ENCODE data around the gene RNF212.
"Not testable (repeated sequence)": the region's sequence is repeated elsewhere in the genome, so short reads cannot be mapped to it uniquely, and the experiment has no call there.

Gene RNF212

DNA sequence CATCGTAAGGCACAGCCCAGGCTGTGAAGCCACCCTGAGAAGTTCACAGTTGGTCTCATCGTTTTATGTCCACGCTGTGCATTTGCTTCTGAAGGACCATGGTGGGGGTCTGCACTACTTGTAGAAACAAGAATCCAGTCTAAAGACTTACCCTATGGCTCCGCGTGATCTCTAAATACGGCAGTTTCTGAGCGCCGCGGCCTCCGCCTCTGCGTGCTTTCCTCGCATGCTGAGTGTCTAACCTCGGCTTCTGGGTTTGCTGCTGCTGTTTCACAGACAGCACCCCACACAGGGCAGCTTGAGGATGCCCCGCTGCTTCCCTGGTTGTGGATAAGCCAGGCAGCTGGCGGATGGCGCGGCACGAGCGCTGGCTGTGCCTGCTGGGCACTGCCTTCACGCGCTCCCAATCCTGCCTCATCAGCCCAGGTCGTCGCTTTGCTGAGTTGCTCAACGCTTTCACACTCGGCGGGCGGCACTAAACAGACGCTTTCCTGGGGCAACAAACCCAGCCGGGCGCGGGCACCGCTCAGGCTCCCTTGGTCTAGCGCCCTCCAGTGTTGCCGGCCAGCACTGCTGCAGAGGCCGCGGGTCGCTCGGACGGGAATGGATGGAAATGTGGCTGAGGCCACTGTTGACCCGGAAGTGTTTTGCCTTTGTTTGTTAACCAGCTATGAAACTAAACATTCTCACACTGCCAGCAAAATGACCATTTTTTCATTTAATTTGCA is 62.7 kb downstream of the RNF212 start:
- no peak for TF ChIP-seq ZFX (IDR thresholded peaks at IDR 0.05)
- TF ChIP-seq, protein P1, sequence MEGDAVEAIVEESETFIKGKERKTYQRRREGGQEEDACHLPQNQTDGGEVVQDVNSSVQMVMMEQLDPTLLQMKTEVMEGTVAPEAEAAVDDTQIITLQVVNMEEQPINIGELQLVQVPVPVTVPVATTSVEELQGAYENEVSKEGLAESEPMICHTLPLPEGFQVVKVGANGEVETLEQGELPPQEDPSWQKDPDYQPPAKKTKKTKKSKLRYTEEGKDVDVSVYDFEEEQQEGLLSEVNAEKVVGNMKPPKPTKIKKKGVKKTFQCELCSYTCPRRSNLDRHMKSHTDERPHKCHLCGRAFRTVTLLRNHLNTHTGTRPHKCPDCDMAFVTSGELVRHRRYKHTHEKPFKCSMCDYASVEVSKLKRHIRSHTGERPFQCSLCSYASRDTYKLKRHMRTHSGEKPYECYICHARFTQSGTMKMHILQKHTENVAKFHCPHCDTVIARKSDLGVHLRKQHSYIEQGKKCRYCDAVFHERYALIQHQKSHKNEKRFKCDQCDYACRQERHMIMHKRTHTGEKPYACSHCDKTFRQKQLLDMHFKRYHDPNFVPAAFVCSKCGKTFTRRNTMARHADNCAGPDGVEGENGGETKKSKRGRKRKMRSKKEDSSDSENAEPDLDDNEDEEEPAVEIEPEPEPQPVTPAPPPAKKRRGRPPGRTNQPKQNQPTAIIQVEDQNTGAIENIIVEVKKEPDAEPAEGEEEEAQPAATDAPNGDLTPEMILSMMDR (conservative IDR thresholded peaks at IDR 0.05) = no peak; the same call in 1 of the 2 replicates
- no peak overlapping the region for H3K27ac ChIP-seq

GRCh38 chr4:1049591-1049905 is 63.8 kb downstream of the RNF212 start:
- H3K27ac ChIP-seq = no peak overlapping the region
- TF ChIP-seq, protein P1 (conservative IDR thresholded peaks at IDR 0.05) = no peak
- TF ChIP-seq ZFX (IDR thresholded peaks at IDR 0.05) = no peak

DNA sequence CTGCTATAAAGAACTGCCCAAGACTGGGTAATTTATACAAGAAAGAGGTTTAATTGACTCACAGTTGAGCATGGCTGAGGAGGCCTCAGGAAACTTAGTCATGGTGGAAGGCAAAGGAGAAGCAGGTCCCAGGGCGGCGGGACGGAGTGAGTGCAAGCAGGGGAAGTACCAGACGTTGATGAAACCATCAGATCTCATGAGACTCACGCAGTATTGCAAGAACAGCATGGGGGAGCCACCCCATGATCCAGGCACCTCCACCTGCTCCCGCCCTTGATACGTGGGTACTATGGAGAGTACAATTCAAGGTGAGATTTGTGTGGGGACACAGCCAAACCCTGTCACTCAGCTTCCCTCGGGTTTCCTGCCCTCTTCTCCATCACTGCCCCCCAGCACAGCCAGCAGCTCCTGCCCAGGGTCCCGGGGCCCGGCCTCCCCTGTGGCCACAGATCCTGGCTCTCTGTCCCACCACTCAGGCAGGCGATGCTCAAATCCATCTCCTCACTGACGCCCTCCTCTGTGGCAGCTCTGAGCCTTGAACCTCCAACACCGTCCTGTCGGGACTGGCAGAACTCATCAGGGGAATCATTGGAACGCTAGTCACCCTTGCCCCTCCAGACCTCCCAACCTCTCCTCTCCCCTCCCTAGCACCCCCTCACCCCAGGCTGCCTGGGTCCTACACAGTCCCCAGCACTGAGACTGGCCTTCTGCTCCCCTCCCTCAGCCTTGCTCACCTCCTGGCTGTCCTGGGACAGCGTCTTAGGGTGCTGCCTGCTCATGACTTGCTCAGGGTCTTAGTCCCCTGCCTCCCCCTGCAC is 64.4 kb downstream of the RNF212 start:
- TF ChIP-seq, protein P1 (conservative IDR thresholded peaks at IDR 0.05) = no peak
- TF ChIP-seq ZFX (IDR thresholded peaks at IDR 0.05) = no peak
- H3K27ac ChIP-seq = no peak overlapping the region

- TF ChIP-seq, protein P1 (conservative IDR thresholded peaks at IDR 0.05) = no peak
- no peak for TF ChIP-seq ZFX (IDR thresholded peaks at IDR 0.05)
These were observed 65.2 kb downstream of the RNF212 start for GRCh38 chr4:1047976-1048772.

GRCh38 chr4:1047106-1047975 is 66.0 kb downstream of the RNF212 start:
- TF ChIP-seq ZFX (IDR thresholded peaks at IDR 0.05) = no peak
- TF ChIP-seq, protein P1 (conservative IDR thresholded peaks at IDR 0.05) = no peak
- no peak overlapping the region for H3K27ac ChIP-seq

More at GRCh38 chr4:1047976-1048772, 65.2 kb downstream of the RNF212 start:
- H3K27ac ChIP-seq = no peak overlapping the region

DNA sequence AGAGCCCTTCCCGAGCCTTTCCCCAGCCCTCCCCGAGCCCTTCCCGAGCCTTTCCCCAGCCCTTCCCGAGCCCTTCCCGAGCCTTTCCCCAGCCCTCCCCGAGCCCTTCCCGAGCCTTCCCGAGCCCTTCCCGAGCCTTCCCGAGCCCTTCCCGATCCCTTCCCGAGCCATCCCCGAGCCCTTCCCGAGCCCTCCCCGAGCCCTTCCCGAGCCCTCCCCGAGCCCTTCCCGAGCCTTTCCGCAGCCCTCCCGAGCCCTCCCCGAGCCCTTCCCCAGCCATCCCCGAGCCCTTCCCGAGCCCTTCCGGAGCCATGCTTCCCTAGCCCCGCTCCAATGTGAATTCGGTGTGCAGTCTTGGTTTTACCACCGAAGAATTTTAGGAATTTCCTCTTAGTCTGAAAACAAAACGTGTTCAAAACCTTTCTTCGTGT is 66.8 kb downstream of the RNF212 start:
- not testable (repeated sequence) for H3K27ac ChIP-seq

DNA sequence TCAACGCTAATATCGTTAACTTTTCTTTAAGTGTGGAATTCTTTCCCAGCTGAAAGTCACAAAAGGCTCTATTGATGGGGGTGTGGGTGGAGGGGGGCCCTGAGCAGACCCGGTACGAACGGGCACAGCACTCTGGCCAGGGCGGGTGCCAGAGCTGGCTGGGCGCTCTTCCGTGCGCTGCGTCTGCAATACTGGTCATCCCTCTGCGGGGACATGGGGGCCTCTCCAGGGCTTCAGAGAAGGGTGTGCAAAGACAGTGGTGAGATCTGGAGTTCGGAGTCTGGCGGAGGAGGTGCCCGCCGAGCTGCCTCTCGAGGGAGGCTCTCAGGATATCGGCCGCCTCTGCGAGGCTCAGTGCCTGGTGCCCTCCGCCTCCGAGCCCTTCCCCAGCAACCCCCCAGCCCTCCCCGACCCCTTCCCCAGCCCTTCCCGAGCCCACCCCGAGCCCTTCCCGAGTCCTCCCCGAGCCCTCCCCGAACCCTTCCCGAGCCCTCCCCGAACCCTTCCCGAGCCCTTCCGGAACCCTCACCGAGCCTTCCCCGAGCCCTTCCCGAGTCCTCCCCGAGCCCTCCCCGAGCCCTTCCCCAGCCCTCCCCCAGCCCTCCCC is 67.7 kb downstream of the RNF212 start:
- H3K27ac ChIP-seq = no peak overlapping the region
- TF ChIP-seq, protein P1 (conservative IDR thresholded peaks at IDR 0.05) = no peak
- no peak for TF ChIP-seq ZFX (IDR thresholded peaks at IDR 0.05)
